Activated CD4-positive, alpha-beta memory T cell treated with anti-CD3 and anti-CD28 coated beads, Interleukin-2, amount 10 ng/mL, durations not matched to agents 7 days and 5 days (primary cell): ENCODE measurements around the gene CACNA1S. TPM values are rescaled to one million over a fixed set of nuclear protein-coding genes. Genes with fewer than 3 reads are reported as not detected.
A peak's percentile ranks its signal among the peaks of the same experiment; 100 is the strongest.

Experiments used
- CTCF ChIA-PET: fragments of 350-600 bp; sonication (Branson Sonifier 250); formaldehyde crosslinking; loops from one replicate; lab custom pipeline; 2021; ENCODE audit warnings: antibody characterized with exemption, inconsistent platforms; lab: Charles Lee
- POLR2A ChIA-PET: fragments of 350-600 bp; sonication (Branson Sonifier 250); formaldehyde crosslinking; loops from one replicate; lab custom pipeline; 2021; ENCODE audit warnings: antibody characterized with exemption; lab: Charles Lee
- DNase-seq: peaks from one replicate; pipeline ENCODE4 v3.0.0-alpha.2; 2020
- H3K27ac Mint-ChIP-seq: one replicate; pipeline ENCODE4 v1.8.0; 2021; ENCODE audit warnings: mild to moderate bottlenecking, mixed read lengths
- H3K27me3 Mint-ChIP-seq: one replicate; pipeline ENCODE4 v1.8.0; 2021; ENCODE audit warnings: mixed read lengths
- H3K36me3 Mint-ChIP-seq: one replicate; pipeline ENCODE4 v1.8.0; 2021; ENCODE audit warnings: low read depth, mixed read lengths
- H3K4me1 Mint-ChIP-seq: one replicate; pipeline ENCODE4 v1.8.0; 2021; ENCODE audit warnings: mixed read lengths
- H3K4me3 Mint-ChIP-seq: one replicate; pipeline ENCODE4 v1.8.0; 2021; ENCODE audit warnings: mild to moderate bottlenecking, mixed read lengths
- H3K9me3 Mint-ChIP-seq: one replicate; pipeline ENCODE4 v1.8.0; 2021; ENCODE audit warnings: mixed read lengths
- total RNA-seq, 2 experiments: library from RNA; stranded (reverse); gene quantifications; one replicate each; pipeline ENCODE4 v1.2.3, GENCODE V29; 2021

The CACNA1S gene
- total RNA-seq, 2 experiments from 2014 or later: not detected

GRCh38 chr1:201093962-201094361, 18.3 kb downstream of the CACNA1S start:
- peaks cover 15% of the 10 kb centered on the region for H3K27me3 Mint-ChIP-seq
- no peaks in the 10 kb centered on the region for H3K9me3 Mint-ChIP-seq
- no peak overlapping the region for H3K27ac Mint-ChIP-seq
- DNase-seq: no peak
- ChIA-PET CTCF (no interaction called here), POLR2A (no interaction called here)
- H3K36me3 Mint-ChIP-seq: no peaks in the 10 kb centered on the region
- no peaks in the 10 kb centered on the region for H3K4me1 Mint-ChIP-seq
- H3K4me3 Mint-ChIP-seq: no peak overlapping the region

- Mint-ChIP-seq H3K4me1 (no peaks in the 10 kb centered on the region), H3K27me3 (peaks cover 15% of the 10 kb centered on the region), H3K27ac (no peak overlapping the region), H3K36me3 (no peaks in the 10 kb centered on the region), H3K9me3 (no peaks in the 10 kb centered on the region), H3K4me3 (no peak overlapping the region)
- POLR2A ChIA-PET: no interaction called here
- CTCF ChIA-PET: interaction anchor here (0.7 kb wide), 1 partner anchor 25 kb away, joined by 3 read pairs; no protein-coding TSS in a partner anchor
- no peak for DNase-seq
Observed at GRCh38 chr1:201093561-201093960, 18.7 kb downstream of the CACNA1S start.

- POLR2A ChIA-PET: no interaction called here
- Mint-ChIP-seq H3K27ac (no peak overlapping the region), H3K4me1 (no peaks in the 10 kb centered on the region), H3K36me3 (no peaks in the 10 kb centered on the region), H3K4me3 (no peak overlapping the region), H3K27me3 (peaks cover 14% of the 10 kb centered on the region), H3K9me3 (no peaks in the 10 kb centered on the region)
- DNase-seq: no peak
- CTCF ChIA-PET: no interaction called here
Observed at GRCh38 chr1:201092738-201093137, 19.5 kb downstream of the CACNA1S start.

GRCh38 chr1:201091256-201091655, 21.0 kb downstream of the CACNA1S start:
- Mint-ChIP-seq H3K36me3 (no peaks in the 10 kb centered on the region), H3K4me1 (no peaks in the 10 kb centered on the region), H3K4me3 (no peak overlapping the region), H3K27me3 (peaks cover 15% of the 10 kb centered on the region), H3K27ac (no peak overlapping the region), H3K9me3 (no peaks in the 10 kb centered on the region)
- ChIA-PET CTCF (interaction anchor here (0.9 kb wide), 1 partner anchor 22 kb away, joined by 6 read pairs; no protein-coding TSS in a partner anchor), POLR2A (no interaction called here)
- no peak for DNase-seq

- peaks cover 16% of the 10 kb centered on the region for H3K27me3 Mint-ChIP-seq
- CTCF ChIA-PET: interaction anchor here (0.9 kb wide), 1 partner anchor 23 kb away, joined by 6 read pairs; no protein-coding TSS in a partner anchor
- POLR2A ChIA-PET: no interaction called here
- H3K9me3 Mint-ChIP-seq: no peaks in the 10 kb centered on the region
- no peaks in the 10 kb centered on the region for H3K4me1 Mint-ChIP-seq
- H3K4me3 Mint-ChIP-seq: no peak overlapping the region
- no peak overlapping the region for H3K27ac Mint-ChIP-seq
- no peaks in the 10 kb centered on the region for H3K36me3 Mint-ChIP-seq
- no peak for DNase-seq
Observed at GRCh38 chr1:201090541-201090940, 21.7 kb downstream of the CACNA1S start.

- H3K27me3 Mint-ChIP-seq: peaks cover 18% of the 10 kb centered on the region
- POLR2A ChIA-PET: no interaction called here
- H3K36me3 Mint-ChIP-seq: no peaks in the 10 kb centered on the region
- CTCF ChIA-PET: no interaction called here
- DNase-seq: no peak
- no peak overlapping the region for H3K27ac Mint-ChIP-seq
- no peaks in the 10 kb centered on the region for H3K4me1 Mint-ChIP-seq
- H3K9me3 Mint-ChIP-seq: no peaks in the 10 kb centered on the region
- no peak overlapping the region for H3K4me3 Mint-ChIP-seq
Observed at GRCh38 chr1:201089596-201089995, 22.6 kb downstream of the CACNA1S start.

GRCh38 chr1:201088901-201089525, 23.2 kb downstream of the CACNA1S start:
- ChIA-PET POLR2A (no interaction called here), CTCF (no interaction called here)
- Mint-ChIP-seq H3K4me3 (no peak overlapping the region), H3K4me1 (no peaks in the 10 kb centered on the region), H3K9me3 (no peaks in the 10 kb centered on the region), H3K27me3 (peaks cover 19% of the 10 kb centered on the region), H3K27ac (no peak overlapping the region), H3K36me3 (no peaks in the 10 kb centered on the region)
- DNase-seq: no peak

- Mint-ChIP-seq H3K36me3 (no peaks in the 10 kb centered on the region), H3K27ac (no peak overlapping the region), H3K27me3 (peaks cover 18% of the 10 kb centered on the region), H3K9me3 (no peaks in the 10 kb centered on the region), H3K4me1 (no peaks in the 10 kb centered on the region), H3K4me3 (no peak overlapping the region)
- ChIA-PET POLR2A (no interaction called here), CTCF (no interaction called here)
- no peak for DNase-seq
Observed at GRCh38 chr1:201088395-201088794, 23.8 kb downstream of the CACNA1S start.

- H3K4me1 Mint-ChIP-seq: no peaks in the 10 kb centered on the region
- peaks cover 23% of the 10 kb centered on the region for H3K27me3 Mint-ChIP-seq
- H3K27ac Mint-ChIP-seq: no peak overlapping the region
- H3K9me3 Mint-ChIP-seq: no peaks in the 10 kb centered on the region
- H3K4me3 Mint-ChIP-seq: no peak overlapping the region
- ChIA-PET POLR2A (interaction anchor here (1.5 kb wide), 1 partner anchor 29 kb away, joined by 4 read pairs; no protein-coding TSS in a partner anchor), CTCF (interaction anchor here (1.2 to 1.8 kb wide), 5 partner anchors 21 to 33 kb away, joined by 3 to 11 read pairs (median 5); no protein-coding TSS in a partner anchor)
- H3K36me3 Mint-ChIP-seq: no peaks in the 10 kb centered on the region
- DNase-seq: peak; percentile 34
Observed at GRCh38 chr1:201085902-201086735, 26.1 kb downstream of the CACNA1S start.

GRCh38 chr1:201084295-201084694, 27.9 kb downstream of the CACNA1S start:
- ChIA-PET POLR2A (no interaction called here), CTCF (interaction anchor here (1.1 to 1.2 kb wide), 2 partner anchors 112 to 139 kb away, joined by 3 read pairs; no protein-coding TSS in a partner anchor)
- no peak overlapping the region for H3K27ac Mint-ChIP-seq
- H3K9me3 Mint-ChIP-seq: no peaks in the 10 kb centered on the region
- H3K4me3 Mint-ChIP-seq: no peak overlapping the region
- peaks cover 24% of the 10 kb centered on the region for H3K27me3 Mint-ChIP-seq
- no peaks in the 10 kb centered on the region for H3K4me1 Mint-ChIP-seq
- no peak for DNase-seq
- no peaks in the 10 kb centered on the region for H3K36me3 Mint-ChIP-seq

GRCh38 chr1:201083741-201084140, 28.5 kb downstream of the CACNA1S start:
- H3K27me3 Mint-ChIP-seq: peaks cover 25% of the 10 kb centered on the region
- DNase-seq: no peak
- no peaks in the 10 kb centered on the region for H3K36me3 Mint-ChIP-seq
- ChIA-PET POLR2A (no interaction called here), CTCF (interaction anchor here (1.1 to 1.2 kb wide), 2 partner anchors 112 to 139 kb away, joined by 3 read pairs; no protein-coding TSS in a partner anchor)
- no peaks in the 10 kb centered on the region for H3K9me3 Mint-ChIP-seq
- H3K27ac Mint-ChIP-seq: no peak overlapping the region
- no peaks in the 10 kb centered on the region for H3K4me1 Mint-ChIP-seq
- no peak overlapping the region for H3K4me3 Mint-ChIP-seq

GRCh38 chr1:201080135-201080534, 32.1 kb downstream of the CACNA1S start:
- no peak for DNase-seq
- peaks cover 17% of the 10 kb centered on the region for H3K27me3 Mint-ChIP-seq
- no peak overlapping the region for H3K27ac Mint-ChIP-seq
- CTCF ChIA-PET: interaction anchor here (1.2 kb wide), 1 partner anchor 33 kb away, joined by 5 read pairs; no protein-coding TSS in a partner anchor
- no peaks in the 10 kb centered on the region for H3K9me3 Mint-ChIP-seq
- H3K36me3 Mint-ChIP-seq: no peaks in the 10 kb centered on the region
- no peaks in the 10 kb centered on the region for H3K4me1 Mint-ChIP-seq
- POLR2A ChIA-PET: no interaction called here
- H3K4me3 Mint-ChIP-seq: no peak overlapping the region

GRCh38 chr1:201077736-201078135, 34.5 kb downstream of the CACNA1S start:
- DNase-seq: no peak
- Mint-ChIP-seq H3K27me3 (peaks cover 11% of the 10 kb centered on the region), H3K4me1 (no peaks in the 10 kb centered on the region), H3K9me3 (no peaks in the 10 kb centered on the region), H3K36me3 (no peaks in the 10 kb centered on the region), H3K27ac (no peak overlapping the region), H3K4me3 (no peak overlapping the region)
- ChIA-PET POLR2A (no interaction called here), CTCF (interaction anchor here (0.7 kb wide), 1 partner anchor 71 kb away, joined by 5 read pairs; no protein-coding TSS in a partner anchor)
